Cardiac septum (tissue), 1 donor: ENCODE measurements around the gene RBM22. TPM values are rescaled to one million over a fixed set of nuclear protein-coding genes. Genes with fewer than 3 reads are reported as not detected.

Experiments used
- DNase-seq: peaks from one replicate; pipeline ENCODE4 v3.0.0-alpha.2; 2020; ENCODE audit warnings: low spot score
- intact Hi-C: fragments of 100-400 bp; cut with DNase I; formaldehyde crosslinking; loops from one replicate; pipeline ENCODE4 v1.14.0; 2022
- total RNA-seq: library from RNA; stranded (reverse); fragmentation: NEBNext Ultra II Directional; extraction: Animal tissue kit (Norgen Biotek cat#: 25700); gene quantifications from one replicate; pipeline ENCODE4 v1.2.1, GENCODE V29; 2021
- donor health status: DM: no; HTN: no; CAD: no.

RBM22 gene
- total RNA-seq, 1 donor from 2014 or later, result 33.8 TPM

DNA sequence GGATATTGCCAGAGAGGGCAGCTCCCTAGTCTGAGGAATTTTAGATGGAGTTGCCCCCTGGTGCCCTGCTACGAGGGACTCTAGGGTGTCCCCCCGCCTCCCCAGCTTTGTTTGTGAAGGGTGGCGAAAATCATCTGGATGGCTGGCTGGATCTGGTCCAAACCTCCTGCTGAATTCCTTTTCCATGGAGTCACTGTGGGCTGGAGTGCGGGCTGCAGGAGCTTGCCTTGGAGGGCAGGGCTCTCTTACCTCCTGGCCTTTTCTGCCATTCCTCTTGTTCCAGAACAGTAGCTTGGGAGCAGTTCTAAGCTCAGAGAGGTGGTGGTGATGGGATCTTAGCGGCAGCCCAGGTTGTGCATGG lies 58.3 kb downstream of the RBM22 start:
- intact Hi-C loops, result no loop called here

DNA sequence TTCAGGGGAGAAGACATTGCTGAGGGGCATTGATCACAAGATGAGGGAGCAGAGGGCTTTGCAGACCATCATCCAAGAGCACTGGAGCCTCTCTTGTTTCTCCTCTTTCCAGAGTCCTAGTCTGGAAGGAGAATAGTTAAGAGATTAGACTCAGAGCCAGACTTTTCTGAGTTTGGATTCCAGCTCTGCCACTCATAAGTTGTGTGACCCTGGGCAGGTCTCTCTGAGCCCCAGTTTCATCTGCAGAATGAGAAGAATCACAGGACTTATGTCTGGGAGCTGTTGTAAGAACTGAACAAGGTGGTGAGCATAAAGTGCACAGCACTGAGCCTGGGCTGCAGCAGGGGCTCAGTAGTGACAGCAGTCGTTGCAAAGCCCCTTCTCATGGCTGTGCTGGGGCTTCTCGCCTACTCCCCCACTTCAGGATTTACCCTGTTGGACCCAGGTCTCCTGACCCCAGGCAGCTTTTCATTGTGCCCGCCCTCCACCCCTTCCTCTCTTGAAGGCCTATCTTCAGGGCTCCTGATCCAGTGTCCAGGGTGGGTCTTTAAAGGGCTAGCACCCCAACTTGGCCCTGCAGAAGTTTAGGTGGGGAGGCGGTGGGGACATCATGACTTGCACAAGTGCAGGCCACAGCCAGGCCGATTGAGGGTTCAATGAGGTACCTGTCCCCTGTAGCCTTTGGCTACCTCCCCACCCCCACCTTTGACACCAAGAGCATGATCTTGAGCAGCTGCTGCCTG lies 58.9 kb downstream of the RBM22 start:
- intact Hi-C loops, result loop anchor here (2.0 kb wide), 1 partner anchor 15 kb away; no protein-coding TSS in a partner anchor
- no peak for DNase-seq

More for the DNA sequence above, 58.3 kb downstream of the RBM22 start:
- no peak for DNase-seq

DNA sequence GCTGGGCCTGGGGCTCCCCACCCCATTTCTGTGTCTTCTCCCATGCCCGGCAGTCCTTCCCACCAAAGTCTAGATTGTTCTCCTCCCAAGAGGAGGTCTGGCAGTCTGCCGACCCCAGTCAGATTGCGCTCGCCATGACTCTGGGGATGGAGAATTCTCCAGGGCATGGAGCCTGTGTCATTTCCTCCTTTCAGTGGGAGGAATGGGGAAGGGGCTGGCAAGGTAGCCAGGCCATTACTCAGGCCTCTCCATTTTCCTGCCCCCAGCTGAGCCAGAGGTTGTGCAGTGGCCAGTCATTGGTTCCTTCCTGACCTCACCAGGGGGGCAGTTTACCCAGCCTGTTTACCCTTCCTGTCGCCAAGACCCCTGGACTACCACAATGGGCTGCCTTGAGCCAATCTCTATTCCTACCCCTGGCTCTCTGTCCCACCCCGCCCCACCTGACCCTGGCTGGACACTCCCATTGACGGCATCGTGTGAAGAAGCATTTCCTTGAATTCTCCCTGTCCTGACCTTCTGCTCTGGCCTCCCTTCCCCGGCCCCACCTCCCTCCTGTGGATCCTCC lies 59.8 kb downstream of the RBM22 start:
- DNase-seq, result peak; percentile 89
- intact Hi-C loops, result loop anchor here (2.0 kb wide), 1 partner anchor 14 kb away; no protein-coding TSS in a partner anchor

Other genes starting within 250 kb of the RBM22 start
- gene NDST1, start 192.9 kb downstream of the RBM22 start, total RNA-seq, result 67.6 TPM
- 829 TPM for gene SYNPO, start 60.4 kb downstream of the RBM22 start, total RNA-seq
- 10.0 TPM for gene MYOZ3, start 39.8 kb downstream of the RBM22 start, total RNA-seq
- gene DCTN4, start 58.0 kb upstream of the RBM22 start, total RNA-seq, result 44.9 TPM
- gene SMIM3, start 77.7 kb upstream of the RBM22 start, total RNA-seq, result 15.3 TPM
- not detected for gene IRGM, start 145.5 kb upstream of the RBM22 start, total RNA-seq
- gene ZNF300, start 203.9 kb upstream of the RBM22 start, total RNA-seq, result 1.5 TPM